HepG2 (cell line): ENCODE measurements around the gene ANKRD29. TPM values are rescaled to one million over a fixed set of nuclear protein-coding genes. Genes with fewer than 3 reads are reported as not detected.
A peak's percentile ranks its signal among the peaks of the same experiment; 100 is the strongest.

Experiments used
- ARNT2 ChIP-seq: sonication (generic); formaldehyde crosslinking; IDR thresholded peaks from 2 replicates; pipeline ENCODE4 v1.8.0; 2022; ENCODE audit warnings: mild to moderate bottlenecking, low read depth, missing genetic modification reagents, moderate library complexity
- CENPBD1 ChIP-seq: sonication (generic); formaldehyde crosslinking; IDR thresholded peaks from 2 replicates; pipeline ENCODE4 v1.8.0; 2022; ENCODE audit warnings: missing genetic modification reagents, low read depth, mild to moderate bottlenecking, borderline replicate concordance
- EP300 ChIP-seq, 3 experiments: sonication (generic) in 1 of 3; formaldehyde crosslinking in 1 of 3; IDR thresholded peaks; 2 replicates each; pipeline versions ENCODE4 v1.5.1 to v1.6.1; 2011 to 2020; ENCODE audit warnings: low read depth in 2 of 3, low read length in 2 of 3, borderline replicate concordance in 1 of 3, improper control_type of control experiment in 1 of 3, mild to moderate bottlenecking in 1 of 3, missing genetic modification reagents in 1 of 3, moderate library complexity in 1 of 3
- FOSL1 ChIP-seq: sonication (generic); formaldehyde crosslinking; IDR thresholded peaks from 2 replicates; pipeline ENCODE4 v1.9.0; 2021; ENCODE audit warnings: missing genetic modification reagents, borderline replicate concordance
- FOSL2 ChIP-seq: sonication (generic); formaldehyde crosslinking; IDR thresholded peaks from 2 replicates; pipeline ENCODE4 v1.4.0; 2020; ENCODE audit warnings: missing genetic modification reagents
- HNF1A ChIP-seq, 2 experiments: sonication (generic) in 1 of 2; formaldehyde crosslinking in 1 of 2; IDR thresholded peaks; 2 replicates each; pipeline versions ENCODE4 v1.4.0 to v1.6.1; 2016 to 2020; ENCODE audit warnings: borderline replicate concordance in 1 of 2, low read depth in 1 of 2, mild to moderate bottlenecking in 1 of 2, missing genetic modification reagents in 1 of 2
- KAT2B ChIP-seq: fragments of 150-350 bp; IDR thresholded peaks from 2 replicates; pipeline ENCODE4 v1.6.1; 2014; ENCODE audit warnings: low read depth, low read length, borderline replicate concordance
- MTA1 ChIP-seq: sonication (generic); formaldehyde crosslinking; IDR thresholded peaks from 2 replicates; pipeline ENCODE4 v1.4.0; 2020; ENCODE audit warnings: missing genetic modification reagents, mild to moderate bottlenecking, borderline replicate concordance
- RBAK ChIP-seq: sonication (generic); formaldehyde crosslinking; IDR thresholded peaks from 2 replicates; pipeline ENCODE4 v1.5.1; 2020; ENCODE audit warnings: mild to moderate bottlenecking, missing genetic modification reagents
- REL ChIP-seq: sonication (generic); formaldehyde crosslinking; conservative IDR thresholded peaks from 2 replicates; pipeline ENCODE4 v1.8.0; 2022; ENCODE audit warnings: mild to moderate bottlenecking, missing genetic modification reagents, moderate library complexity
- ZMYM3 ChIP-seq: sonication (generic); formaldehyde crosslinking; IDR thresholded peaks from 2 replicates; pipeline ENCODE4 v1.5.1; 2020; ENCODE audit warnings: mild to moderate bottlenecking, missing genetic modification reagents
- ZNF274 ChIP-seq: sonication (generic); formaldehyde crosslinking; IDR thresholded peaks from 2 replicates; pipeline ENCODE4 v1.5.1; 2020; ENCODE audit warnings: mild to moderate bottlenecking, missing genetic modification reagents
- ZNF605 ChIP-seq: sonication (generic); formaldehyde crosslinking; IDR thresholded peaks from 2 replicates; pipeline ENCODE4 v1.8.0; 2022; ENCODE audit warnings: mild to moderate bottlenecking, missing genetic modification reagents
- polyA plus RNA-seq, 8 experiments: library from polyadenylated mRNA; depleted of rRNA in 3 of 8; stranded (reverse) in 7 of 8; unstranded in 1 of 8; fragments of >200 nt; fragmentation: Illumina TruSeq in 4 of 8; extraction: Trizol in 4 of 8; gene quantifications; 2 replicates each; pipeline versions ENCODE4 v1.2.1 to v1.2.3, GENCODE V29; 2011 to 2016; ENCODE audit warnings: low read depth in 4 of 8, missing spikeins in 1 of 8, mixed read lengths in 1 of 8; ENCODE audit not compliant: insufficient read depth in 1 of 8
- total RNA-seq, 5 experiments: library from RNA; depleted of rRNA; stranded (reverse); fragments of >200 nt; fragmentation: Illumina TruSeq; extraction: Trizol; gene quantifications; 2 replicates each; pipeline ENCODE4 v1.2.3, GENCODE V29; 2016; ENCODE audit warnings: low read depth in 1 of 5
- TF ChIP-seq, protein P1 (sequence below): sonication (generic); formaldehyde crosslinking; IDR thresholded peaks from 2 replicates; pipeline ENCODE4 v1.5.0; 2020; ENCODE audit warnings: mild to moderate bottlenecking, missing genetic modification reagents, borderline replicate concordance
- TF ChIP-seq, protein P2 (sequence below): sonication (generic); formaldehyde crosslinking; IDR thresholded peaks from 2 replicates; pipeline ENCODE4 v1.4.0; 2020; ENCODE audit warnings: low read depth, missing genetic modification reagents

The ANKRD29 gene
- total and polyA plus RNA-seq, 2 of the 13 experiments (the other 11 are each of a cell fraction or from before 2014, with no cell fraction given) = not detected

- TF ChIP-seq, protein P1, sequence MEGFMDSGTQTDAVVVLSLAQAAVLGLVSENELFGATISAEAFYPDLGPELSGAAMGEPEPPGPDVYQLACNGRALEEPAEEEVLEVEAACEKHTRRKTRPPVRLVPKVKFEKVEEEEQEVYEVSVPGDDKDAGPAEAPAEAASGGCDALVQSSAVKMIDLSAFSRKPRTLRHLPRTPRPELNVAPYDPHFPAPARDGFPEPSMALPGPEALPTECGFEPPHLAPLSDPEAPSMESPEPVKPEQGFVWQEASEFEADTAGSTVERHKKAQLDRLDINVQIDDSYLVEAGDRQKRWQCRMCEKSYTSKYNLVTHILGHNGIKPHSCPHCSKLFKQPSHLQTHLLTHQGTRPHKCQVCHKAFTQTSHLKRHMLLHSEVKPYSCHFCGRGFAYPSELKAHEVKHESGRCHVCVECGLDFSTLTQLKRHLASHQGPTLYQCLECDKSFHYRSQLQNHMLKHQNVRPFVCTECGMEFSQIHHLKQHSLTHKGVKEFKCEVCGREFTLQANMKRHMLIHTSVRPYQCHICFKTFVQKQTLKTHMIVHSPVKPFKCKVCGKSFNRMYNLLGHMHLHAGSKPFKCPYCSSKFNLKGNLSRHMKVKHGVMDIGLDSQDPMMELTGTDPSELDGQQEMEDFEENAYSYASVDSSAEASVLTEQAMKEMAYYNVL (CRISPR knock-in tag) = no peak
- TF ChIP-seq RBAK (CRISPR knock-in tag) (no peak), CENPBD1 (CRISPR knock-in tag) (no peak), ZMYM3 (CRISPR knock-in tag) (no peak), HNF1A (IDR thresholded peaks at IDR 0.05; ENCODE audit: low read depth) (no peak), HNF1A (CRISPR knock-in tag; IDR thresholded peaks at IDR 0.05; ENCODE audit: borderline replicate concordance) (no peak), ARNT2 (CRISPR knock-in tag) (0 out of 2 replicates have a peak, but pooled peaks have one; percentile 30), EP300 (IDR thresholded peaks at IDR 0.05; ENCODE audit: low read depth in 2 of 2, low read length in 2 of 2) (no peak), EP300 (CRISPR knock-in tag; IDR thresholded peaks at IDR 0.05; ENCODE audit: borderline replicate concordance) (peak; percentile 51; the same call in 1 of the 2 replicates), FOSL1 (CRISPR knock-in tag) (peak; percentile 77; the same call in 1 of the 2 replicates), MTA1 (CRISPR knock-in tag) (peak; percentile 81; the same call in 1 of the 2 replicates), KAT2B (no peak), REL (CRISPR knock-in tag) (no peak), FOSL2 (CRISPR knock-in tag) (peak; percentile 92), ZNF274 (CRISPR knock-in tag) (peak; percentile 34; the same call in 1 of the 2 replicates), ZNF605 (CRISPR knock-in tag) (peak; percentile 87)
- TF ChIP-seq, protein P2, sequence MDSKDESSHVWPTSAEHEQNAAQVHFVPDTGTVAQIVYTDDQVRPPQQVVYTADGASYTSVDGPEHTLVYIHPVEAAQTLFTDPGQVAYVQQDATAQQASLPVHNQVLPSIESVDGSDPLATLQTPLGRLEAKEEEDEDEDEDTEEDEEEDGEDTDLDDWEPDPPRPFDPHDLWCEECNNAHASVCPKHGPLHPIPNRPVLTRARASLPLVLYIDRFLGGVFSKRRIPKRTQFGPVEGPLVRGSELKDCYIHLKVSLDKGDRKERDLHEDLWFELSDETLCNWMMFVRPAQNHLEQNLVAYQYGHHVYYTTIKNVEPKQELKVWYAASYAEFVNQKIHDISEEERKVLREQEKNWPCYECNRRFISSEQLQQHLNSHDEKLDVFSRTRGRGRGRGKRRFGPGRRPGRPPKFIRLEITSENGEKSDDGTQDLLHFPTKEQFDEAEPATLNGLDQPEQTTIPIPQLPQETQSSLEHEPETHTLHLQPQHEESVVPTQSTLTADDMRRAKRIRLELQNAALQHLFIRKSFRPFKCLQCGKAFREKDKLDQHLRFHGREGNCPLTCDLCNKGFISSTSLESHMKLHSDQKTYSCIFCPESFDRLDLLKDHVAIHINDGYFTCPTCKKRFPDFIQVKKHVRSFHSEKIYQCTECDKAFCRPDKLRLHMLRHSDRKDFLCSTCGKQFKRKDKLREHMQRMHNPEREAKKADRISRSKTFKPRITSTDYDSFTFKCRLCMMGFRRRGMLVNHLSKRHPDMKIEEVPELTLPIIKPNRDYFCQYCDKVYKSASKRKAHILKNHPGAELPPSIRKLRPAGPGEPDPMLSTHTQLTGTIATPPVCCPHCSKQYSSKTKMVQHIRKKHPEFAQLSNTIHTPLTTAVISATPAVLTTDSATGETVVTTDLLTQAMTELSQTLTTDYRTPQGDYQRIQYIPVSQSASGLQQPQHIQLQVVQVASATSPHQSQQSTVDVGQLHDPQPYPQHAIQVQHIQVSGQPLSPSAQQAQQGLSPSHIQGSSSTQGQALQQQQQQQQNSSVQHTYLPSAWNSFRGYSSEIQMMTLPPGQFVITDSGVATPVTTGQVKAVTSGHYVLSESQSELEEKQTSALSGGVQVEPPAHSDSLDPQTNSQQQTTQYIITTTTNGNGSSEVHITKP (CRISPR knock-in tag) = 0 out of 2 replicates have a peak, but pooled peaks have one; percentile 32
Observed at GRCh38 chr18:23586249-23587196, 76.2 kb downstream of the ANKRD29 start, which contains the start of gene NPC1 (continued).
